ENCODE data around the gene MACF1.

DNA sequence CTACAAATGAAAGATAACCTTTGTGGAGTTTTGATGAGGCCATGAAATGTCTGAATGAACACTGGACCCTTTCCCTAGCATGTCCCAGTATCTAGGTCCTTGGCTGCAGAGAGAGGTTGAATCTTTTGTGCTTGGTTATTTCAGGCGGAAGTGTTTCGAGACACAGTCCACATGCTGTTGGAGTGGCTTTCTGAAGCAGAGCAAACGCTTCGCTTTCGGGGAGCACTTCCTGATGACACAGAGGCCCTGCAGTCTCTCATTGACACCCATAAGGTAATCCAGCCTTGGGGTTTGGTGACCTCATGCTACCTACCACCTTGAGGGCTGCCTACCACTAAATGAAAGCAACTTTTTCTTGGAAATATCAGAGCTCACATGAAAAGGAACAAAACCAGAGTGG is 248.0 kb downstream of the MACF1 start:
- TF ChIP-seq, protein P1, sequence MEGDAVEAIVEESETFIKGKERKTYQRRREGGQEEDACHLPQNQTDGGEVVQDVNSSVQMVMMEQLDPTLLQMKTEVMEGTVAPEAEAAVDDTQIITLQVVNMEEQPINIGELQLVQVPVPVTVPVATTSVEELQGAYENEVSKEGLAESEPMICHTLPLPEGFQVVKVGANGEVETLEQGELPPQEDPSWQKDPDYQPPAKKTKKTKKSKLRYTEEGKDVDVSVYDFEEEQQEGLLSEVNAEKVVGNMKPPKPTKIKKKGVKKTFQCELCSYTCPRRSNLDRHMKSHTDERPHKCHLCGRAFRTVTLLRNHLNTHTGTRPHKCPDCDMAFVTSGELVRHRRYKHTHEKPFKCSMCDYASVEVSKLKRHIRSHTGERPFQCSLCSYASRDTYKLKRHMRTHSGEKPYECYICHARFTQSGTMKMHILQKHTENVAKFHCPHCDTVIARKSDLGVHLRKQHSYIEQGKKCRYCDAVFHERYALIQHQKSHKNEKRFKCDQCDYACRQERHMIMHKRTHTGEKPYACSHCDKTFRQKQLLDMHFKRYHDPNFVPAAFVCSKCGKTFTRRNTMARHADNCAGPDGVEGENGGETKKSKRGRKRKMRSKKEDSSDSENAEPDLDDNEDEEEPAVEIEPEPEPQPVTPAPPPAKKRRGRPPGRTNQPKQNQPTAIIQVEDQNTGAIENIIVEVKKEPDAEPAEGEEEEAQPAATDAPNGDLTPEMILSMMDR (IDR thresholded peaks at IDR 0.05) = no peak
- no peak for TF ChIP-seq POLR2A (IDR thresholded peaks at IDR 0.05)
